SHP77 treated with DMSO at 0.1 percent for 48 hours (cell line): Measurements from ENCODE around the gene DNM2.

Experiments used
- DNase-seq: peaks from one replicate; lab custom pipeline; 2025; lab: John Stamatoyannopoulos, UW

DNM2 gene

DNA sequence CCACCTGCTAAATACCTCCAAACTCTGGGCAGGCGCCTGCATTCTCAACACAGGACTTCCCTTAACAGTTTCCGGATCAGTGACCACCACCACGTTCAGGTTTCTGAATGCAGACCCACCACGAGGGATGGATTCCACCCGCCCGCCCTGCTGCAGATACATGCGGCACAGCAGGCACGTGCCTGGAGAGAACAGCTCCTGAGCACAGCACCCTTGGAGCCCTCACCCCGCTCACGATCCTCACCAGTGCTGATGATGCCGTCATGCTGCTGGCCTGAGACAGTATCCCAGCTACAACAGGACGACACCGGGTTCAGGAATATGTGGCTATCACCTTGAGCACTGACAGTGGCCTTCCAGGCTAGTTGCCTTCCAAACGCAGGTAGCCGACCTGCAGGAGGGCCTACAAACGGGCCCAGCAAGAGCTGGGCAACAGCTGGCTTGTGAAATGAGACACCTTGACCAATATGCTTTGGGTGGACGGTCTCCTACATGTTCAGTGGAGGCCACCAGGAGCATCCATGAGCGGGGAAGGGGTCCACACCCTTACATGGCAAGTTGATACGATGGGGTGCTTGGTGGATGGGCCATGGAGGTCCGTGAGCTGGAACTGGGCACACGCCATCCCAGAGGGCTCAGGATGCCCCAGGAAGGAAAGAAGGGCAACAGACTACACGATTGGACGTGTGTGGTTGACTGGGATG, 26.5 kb upstream of the DNM2 start:
- no peak for DNase-seq

DNA sequence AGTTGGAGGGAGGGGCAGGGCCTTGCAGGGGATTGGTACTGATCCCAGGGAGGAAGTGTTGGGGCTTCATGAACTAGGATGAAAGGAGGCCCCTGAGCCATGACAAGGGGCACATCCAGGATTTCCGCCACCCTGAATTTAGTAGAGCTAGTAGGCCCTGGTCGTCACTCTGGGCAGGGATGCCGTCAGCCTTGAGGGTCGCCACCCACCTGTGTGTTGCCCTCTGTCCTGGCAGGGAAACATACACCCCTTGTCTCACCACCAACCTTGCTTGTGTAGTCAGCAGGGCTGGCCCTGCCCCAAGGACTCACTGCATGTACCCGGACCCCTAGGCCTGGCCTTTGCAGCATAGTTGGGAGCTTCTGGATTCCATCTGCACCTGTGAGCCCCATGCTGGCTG, 26.0 kb upstream of the DNM2 start:
- no peak for DNase-seq

DNA sequence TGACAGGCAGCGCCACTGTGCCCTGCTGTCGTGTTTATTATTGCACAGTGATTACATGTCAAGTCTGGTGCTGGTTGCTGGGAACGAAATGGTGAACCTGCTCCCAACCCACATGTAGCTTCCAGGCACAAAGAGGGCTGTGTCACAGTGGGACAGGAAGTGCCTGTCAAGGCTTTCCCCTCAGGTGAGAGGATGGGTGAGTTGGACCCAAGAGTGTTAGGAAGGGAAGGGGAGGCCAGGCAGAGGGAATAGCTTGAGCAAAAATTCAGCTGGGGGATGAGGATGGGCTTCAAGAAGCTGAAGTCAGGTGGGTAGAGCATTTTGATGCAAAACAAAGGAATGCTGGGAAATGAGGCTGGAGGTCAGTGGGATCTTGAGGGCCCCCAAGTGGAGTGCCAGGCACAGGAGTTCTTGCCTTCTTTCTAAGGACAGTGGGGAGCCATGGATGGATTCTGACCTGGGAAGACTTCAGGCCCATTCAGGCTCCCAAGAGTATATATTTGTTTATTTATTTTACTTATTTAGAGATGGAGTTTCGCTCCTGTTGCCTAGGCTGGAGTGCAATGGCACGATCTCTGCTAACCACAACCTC, 25.1 kb upstream of the DNM2 start:
- DNase-seq, result no peak

DNA sequence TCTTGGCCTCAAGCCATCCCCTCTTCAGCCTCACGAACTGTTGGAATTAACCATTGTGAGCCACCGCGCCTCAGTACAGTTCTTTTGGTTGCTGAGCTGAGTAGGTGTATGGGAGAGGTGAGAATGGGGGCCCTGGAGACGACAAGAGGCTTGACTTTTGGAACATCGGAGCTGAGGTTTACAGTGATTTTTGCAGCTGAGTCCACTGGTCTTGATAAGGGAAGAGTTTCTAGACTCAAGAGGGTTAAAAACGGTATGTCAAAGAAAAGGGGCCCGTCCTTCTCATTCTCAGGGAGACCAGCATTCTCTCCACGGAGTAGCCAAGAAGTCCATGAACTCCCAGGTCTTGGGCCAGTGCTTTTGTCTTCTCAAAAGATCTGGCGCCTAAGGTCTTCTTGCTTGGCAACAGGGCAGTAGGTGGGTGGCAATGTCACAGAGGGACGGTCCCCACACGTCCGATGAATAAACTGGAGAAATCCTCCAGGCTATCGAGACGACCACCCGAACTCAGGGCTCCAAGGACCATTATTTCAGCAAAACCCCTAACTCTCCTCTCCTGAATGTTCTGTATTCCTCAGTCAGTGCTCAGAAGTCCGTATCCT, 23.1 kb upstream of the DNM2 start:
- no peak for DNase-seq

DNA sequence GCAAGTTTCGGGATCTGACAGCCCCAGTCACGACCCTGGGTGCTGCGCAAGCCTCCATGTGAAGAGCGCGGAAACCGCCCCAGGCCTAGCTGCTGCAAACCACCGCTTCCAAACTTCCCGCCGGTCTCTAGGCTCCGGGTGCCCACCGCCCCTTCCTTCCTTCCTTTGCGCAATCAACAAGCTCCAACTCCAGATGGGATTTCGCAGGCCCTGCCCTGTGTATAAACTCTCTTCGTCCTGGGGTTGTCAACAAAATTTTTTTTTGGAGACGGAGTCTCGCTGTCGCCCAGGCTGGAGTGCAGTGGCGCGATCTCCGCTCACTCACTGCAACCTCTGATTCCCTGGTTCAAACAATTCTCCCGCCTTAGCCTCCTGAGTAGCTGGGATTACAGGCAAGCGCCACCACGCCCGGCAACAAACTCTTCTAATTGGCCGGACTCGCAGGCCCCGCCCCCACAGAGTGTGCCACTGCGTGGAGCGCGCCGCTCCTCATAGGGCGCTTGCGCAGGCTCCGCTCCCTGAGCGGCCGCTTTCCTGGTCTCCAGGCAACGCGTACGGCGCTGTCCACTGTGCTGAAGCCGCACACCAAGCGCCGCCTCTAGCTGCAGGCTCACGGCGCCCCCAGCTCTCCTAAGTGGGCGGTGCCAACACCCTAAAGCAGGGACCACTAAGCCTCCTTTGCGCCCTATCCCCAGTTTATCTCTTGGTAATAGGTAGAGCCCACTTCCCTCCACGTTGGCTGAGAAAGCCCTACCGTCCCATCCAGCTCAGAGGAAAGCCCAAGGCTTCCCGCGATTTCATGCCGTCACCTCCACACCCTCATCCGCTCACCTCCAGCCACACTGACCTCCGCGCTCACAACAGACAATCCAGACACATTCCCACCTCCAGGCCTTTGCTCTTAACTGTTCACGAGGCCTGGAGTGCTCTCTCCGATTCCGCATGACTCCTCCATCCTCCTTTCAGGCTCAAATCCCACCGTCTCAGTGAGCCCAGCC, 22.2 kb upstream of the DNM2 start:
- DNase-seq, result peak; percentile 91

DNA sequence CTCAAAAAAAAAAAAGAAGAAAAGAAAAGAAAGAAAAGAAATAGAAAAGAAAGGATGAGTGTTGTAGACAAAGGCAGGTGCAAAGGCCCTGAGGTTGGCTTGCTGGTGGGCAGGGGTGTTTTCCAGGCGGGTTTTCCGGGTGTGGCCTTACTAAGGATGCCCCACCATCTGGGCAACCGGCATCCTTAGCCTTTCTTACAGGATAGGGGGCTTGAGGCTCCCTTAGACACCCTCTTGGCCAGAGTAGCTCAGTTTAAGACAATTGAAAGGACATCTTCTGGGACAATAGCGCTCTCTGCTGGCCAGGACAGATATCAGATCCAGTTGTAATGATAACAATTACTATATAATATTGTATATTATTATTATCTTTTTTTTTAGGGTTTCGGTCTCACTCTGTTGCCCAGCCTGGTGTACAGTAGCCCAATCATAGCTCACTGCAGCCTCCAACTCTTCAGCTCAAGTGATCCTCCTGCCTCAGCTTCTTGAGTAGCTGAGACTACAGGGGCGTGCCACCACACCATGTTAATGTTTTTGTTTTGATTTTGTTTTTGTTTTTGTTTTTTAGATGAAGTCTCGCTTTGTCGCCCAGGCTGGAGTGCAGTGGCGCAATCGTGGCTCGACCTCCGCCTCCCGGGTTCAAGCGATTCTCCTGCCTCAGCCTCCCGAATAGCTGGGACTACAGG, 18.1 kb upstream of the DNM2 start:
- DNase-seq, result peak; percentile 15

DNA sequence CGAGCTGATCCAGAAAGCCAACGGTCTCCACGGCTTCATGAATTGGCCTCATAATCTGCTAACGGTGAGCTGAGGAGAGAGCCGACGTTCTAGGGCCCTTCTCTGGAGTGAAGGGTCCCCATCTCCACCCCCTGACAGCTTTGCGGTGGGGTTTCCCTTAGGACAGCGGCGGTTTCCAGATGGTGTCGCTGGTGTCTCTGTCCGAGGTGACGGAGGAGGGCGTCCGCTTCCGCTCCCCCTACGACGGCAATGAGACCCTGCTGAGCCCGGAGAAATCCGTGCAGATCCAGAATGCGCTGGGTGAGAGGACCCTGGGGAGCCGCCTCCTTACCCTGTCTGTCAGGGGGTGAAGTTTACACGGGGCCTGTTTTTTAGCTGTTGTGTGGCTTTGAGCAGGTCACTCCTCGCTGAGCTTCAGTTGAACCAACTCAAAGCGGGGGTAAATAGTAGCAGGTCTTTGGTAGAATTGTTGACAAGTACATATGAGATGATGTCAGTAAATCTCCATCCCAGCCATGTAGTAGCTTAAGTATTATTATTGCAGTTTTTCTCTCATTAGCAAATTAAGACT, 15.8 kb upstream of the DNM2 start:
- DNase-seq, result no peak

DNA sequence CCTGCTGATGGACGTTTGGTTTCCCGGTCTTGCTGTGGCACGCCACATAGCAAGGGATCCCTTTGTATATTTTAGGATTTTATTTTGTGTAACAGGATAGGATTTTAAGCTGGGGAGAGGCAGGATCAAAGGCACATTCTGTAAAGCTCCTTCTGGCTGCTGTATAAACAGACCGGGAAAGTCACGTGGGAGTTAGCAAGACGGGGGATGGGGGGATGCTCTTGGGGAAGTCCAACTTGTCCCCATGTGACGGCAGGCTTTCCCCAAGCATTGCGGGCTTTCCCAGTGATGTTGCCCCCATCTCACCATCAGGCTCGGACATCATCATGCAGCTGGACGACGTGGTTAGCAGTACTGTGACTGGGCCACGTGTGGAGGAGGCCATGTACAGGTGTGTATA, 10.9 kb upstream of the DNM2 start:
- no peak for DNase-seq

DNA sequence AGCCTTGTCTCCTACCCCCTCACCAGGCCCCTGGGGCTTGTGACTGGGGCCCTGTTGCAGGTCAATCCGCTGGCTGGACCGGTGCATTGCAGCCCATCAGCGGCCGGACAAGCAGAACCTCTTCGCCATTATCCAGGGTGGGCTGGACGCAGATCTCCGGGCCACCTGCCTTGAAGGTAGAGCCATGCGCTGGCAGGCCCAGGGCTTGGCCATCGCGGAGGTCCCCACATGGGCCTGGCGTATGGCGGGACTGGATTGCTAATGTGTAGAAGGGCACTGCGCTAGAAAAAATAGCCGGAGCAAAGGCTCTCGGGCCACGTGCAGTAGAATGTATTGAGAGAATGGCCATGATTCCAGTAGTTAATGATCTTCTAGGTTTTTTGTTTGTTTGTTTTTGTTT, 10.4 kb upstream of the DNM2 start:
- no peak for DNase-seq

DNA sequence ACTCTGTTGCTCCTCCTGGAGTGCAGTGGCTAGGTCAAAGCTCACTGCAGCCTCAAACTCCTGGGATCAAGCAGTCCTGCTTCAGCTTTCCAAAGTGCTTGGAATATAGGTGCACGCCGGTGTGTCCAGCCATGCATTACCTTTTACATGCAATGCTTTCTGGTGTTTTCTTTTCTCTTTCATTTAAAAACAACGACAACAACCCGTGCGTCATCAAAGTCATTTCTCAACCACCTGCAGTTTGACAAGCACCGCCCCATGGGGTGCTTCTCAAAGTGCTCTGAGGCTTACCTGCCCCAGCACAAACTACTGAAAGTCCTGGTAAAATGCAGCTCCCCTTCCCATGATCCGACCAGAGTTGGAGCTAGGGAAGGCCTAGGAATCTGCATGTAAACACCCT, 9.6 kb upstream of the DNM2 start:
- DNase-seq, result no peak

DNA sequence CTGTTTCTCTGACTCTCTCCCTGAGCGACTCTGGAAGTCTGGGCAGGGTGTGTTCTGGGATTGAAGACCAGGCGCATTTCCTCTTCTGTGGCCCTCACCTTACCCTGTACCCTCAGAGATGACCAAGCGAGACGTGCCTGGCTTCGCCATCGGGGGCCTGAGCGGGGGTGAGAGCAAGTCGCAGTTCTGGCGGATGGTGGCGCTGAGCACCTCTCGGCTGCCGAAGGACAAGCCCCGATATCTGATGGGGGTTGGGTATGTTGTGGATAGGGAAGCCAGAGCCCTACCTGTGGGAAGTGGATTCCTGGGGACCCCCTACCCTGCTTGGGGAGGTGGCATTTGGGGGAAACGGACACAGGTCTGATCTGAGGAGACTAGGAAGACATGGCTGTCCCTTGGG, 5.8 kb upstream of the DNM2 start:
- DNase-seq, result no peak

DNA sequence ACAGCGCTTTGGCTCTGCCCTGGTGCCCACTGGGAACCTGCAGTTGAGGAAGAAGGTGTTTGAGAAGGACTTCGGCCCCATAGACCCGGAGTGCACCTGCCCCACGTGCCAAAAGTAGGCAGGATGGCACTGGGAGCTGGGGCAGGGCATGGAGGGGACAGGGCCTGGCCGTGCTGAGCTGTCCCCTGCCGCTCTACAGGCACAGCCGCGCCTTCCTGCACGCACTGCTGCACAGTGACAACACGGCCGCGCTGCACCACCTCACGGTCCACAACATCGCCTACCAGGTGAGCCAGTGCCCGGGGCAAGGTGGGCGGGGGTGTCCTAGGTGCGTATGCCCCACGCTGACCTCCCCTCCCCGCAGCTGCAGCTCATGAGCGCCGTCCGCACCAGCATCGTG, 5.1 kb upstream of the DNM2 start:
- DNase-seq, result no peak

DNA sequence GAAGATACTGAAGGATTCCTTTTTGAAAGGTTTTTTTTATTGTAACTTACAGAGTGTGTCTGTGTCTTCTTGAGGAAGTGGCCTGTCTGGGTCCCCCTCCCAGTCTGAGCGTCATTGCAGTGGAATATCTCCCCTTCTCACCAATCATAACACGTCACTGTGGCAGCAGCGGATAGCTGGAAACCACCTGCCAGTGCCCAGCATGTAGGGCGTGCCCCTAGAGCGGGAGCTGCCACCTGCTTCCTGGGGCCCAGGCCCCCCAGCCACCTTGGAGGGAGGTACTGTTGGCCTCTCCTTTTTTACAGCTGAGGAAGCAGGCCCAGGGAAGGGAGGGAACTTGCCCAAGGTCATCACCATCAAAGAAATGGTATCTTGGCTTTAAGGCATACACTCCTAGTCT, 4.6 kb upstream of the DNM2 start:
- DNase-seq, result no peak

DNA sequence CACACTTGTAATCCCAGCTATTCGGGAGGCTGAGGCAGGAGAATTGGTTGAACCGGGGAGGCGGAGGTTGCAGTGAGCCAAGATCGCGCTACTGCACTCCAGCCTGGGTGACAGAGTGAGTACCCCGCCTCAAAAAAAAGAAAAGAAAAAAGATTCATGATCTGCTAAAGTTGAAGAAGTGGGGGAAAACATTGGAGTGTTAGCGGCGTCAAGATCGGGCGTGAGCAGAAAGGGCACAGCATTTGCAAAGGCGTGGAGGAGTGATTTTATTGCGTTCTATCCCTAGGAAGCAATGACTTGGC, 874 bp upstream of the DNM2 start:
- no peak for DNase-seq

DNA sequence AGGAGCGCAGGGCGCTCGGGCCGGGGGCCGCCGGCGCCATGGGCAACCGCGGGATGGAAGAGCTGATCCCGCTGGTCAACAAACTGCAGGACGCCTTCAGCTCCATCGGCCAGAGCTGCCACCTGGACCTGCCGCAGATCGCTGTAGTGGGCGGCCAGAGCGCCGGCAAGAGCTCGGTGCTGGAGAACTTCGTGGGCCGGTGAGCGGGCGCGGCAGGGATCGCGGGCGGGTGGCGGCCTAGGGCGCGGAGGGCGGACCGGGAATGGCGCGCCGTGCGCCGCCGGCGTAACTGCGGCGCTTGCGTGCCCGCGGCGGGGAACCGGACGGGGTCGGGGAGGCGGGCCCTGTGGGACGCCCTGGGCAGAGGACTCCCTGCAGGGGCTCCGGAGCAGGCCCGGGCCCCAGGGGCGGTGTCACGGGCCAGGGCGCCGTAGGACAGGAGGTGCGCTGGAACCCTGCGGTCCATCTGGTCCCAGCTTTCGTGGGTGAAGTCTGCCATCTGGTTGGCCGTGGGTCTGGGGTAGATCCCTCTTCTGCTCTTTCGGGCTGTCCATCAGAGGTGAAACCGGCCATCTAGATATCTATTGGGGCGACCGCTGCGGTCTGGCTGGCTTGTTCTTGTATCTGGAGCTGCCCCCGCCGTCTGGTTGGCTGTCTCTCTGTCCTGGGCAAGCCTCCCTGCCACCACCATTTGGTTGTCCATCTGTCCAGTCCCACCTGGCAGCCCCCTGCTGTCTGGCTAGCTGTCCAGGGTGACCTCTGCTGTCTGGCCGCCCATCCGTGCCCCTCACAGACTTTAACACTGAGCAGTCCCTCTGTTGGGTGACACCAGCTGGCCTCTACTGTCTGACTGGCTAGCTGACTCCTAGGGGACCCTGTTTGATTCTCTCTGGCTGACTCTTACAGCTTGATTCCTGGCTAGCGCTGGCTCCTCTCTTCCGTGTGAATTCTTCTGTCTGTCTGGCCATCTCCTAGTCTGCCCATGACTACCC, 622 bp downstream of the DNM2 start:
- no peak for DNase-seq

DNA sequence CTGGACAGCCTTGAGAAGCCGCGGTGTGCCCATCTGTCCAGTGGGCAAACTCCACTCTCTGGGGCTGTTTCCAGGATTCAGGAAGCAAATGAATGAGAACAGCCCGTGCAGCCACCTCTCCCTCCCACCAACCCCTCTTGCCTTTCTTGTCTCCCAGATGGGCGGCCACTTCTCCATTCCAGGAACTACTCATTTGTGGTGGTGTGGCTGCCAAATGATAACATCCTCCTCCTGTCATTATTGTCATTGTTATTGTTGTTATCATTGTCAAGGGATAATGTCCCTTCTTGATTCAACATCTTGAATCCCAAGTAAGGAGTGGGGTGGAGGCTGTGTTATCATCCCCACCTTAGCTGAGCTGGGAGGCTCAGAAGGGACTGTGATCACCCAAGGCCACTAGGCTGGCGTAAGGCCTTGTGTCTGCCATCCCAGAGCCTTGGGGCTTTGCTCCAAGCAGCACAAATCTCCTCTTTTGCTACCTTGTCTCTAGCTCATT, 1.6 kb downstream of the DNM2 start:
- no peak for DNase-seq

DNA sequence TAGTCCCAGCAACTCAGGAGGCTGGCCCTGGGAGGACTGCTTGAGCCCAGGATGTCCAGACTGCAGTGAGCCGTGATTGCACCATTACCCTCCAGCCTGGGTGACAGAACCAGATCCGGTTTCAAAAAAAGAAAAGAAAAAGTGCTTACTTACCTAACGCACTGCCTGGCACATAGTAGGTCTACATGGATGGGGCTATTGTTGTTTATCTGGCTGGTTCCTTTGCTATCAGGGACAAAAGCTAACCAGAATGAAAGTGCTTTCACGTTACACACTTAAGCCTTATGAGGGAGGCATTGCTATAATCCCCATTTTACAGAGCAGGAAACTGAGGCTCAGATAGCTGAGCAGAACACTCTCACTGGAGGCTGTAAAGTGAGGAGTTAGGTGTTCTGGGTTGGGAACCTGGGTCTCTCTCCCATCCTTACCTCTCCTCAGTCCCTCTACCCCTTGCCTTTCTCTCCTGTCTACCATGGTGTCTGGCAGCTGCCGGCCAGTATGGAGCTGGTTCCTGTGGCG, 2.8 kb downstream of the DNM2 start:
- no peak for DNase-seq

DNA sequence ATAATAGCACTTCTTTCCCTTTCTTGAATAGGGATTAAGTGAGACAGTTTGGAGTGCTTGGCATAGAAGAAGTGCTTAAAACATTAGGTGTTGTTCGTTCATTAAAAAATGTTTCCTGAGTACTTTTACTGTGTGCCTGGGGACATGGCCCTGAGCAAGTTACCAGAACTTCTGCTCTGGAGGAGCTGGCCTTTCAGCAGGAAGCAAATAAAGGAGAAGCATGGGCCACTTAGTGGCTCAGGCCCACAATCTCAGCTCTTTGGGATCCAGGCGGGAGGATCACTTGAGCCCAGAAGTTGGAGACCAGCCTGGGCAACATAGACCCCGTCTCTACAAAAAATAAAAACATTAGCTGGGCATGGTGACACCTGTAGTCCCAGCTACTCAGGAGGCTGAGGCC, 5.7 kb downstream of the DNM2 start:
- no peak for DNase-seq

DNA sequence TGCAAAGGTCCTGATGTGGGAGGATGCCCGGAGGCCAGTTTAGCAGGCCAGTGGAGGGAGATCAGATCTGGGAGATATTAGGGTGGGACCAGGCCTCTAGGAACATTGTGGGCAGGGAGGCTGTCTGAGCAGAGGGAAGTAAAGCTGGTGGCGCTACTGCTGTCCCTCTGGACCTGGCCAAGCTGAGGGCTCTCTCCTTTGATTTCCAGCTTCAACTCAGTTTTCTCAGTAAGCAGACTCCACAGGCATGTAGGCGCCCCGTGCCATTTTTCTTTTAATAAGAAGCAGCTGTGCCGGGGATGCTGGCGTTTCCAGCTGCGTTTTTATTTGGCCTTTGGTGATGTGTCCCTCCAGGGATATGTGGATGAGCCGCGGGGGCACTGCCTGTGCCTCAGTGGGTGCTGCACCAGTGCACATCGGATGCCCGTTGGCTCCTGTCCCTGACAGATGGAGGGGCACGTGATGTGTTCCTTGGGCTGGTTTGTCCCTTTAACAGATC, 6.7 kb downstream of the DNM2 start:
- DNase-seq, result no peak

DNA sequence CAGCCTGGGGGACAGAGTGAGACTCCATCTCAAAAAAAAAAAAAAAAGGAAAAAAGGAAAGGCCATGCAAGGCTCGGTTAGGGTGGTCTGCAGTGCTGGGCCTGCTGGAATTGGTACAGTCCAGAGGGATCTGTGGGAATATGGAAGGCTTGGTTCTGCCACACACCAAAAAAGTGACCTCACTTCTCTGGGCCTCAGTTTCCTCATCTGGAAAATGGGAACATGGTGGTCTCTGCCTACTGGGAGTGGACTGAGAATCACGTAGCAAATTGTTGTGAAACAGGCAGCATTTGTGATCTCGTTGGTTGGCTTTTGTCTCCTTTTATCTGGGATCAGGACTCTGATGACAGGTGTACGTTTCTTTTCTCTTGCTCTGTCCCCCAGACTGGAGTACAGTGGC, 7.5 kb downstream of the DNM2 start:
- DNase-seq, result no peak
